Measurements from ENCODE around the gene C1QTNF8. TPM values are rescaled to one million over a fixed set of nuclear protein-coding genes. Genes with fewer than 3 reads are reported as not detected.

The C1QTNF8 gene
- polyA plus RNA-seq, 1 donor from 2014 or later, result not detected

DNA sequence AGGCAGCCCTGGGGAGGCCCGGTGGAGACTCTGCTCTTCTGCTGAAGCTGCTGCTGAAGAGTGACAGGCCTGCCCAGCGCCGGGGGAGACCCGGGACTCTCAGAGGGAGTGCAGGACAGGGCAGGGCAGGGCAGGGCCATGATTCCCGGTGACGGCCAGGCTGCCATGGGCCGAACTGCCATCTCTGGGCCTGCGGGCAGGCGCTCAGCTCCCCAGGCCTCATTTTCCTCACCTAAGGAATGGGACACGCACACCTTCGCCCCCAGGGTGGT is 46.1 kb downstream of the C1QTNF8 start:
- no peaks in the 10 kb centered on the region for H3K9me3 Mint-ChIP-seq
- H3K27ac Mint-ChIP-seq, result no peak overlapping the region

DNA sequence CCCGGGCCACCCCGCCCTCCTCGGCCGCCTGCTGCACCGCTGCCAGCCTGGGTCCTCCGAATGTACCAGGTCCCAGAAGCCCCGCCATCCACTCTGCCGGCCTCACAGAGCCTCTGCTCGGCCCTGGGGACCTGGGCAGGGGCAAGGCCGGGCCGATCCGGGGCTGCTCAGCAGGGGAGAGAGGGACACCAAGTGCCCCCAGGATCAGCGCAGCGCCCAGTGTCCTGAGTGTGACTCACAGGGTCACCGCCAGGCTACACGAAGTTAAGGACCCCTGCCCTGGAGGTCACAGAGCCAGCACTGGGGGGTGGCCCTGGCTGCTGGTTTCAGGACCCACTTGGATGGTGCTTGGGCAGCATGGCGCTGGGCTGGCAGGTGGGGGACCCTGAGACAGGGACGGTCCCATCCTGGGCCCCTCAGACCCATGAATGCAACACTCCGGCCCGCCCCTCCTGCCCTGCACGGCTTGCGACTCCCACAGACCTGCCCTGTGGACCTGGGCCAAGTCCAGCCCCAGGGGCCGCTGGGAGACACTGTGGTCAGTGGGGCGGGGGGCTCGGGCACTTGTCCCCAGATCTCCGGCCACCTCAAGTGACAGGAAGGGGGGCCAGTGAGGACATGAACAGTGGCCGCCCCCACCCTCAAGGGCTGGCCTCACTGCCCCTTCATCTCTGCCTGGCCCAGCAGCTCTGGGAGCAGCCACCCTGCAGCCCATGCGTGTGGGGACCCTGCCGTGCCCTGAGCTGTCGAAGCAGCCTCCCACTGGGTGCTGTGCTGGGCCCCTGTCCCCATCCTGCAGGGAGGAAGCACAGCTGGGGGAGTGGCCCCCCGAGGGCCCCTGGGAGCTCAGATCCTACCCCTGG is 46.7 kb downstream of the C1QTNF8 start:
- peaks cover 5% of the 10 kb centered on the region for H3K27me3 Mint-ChIP-seq
- no peaks in the 10 kb centered on the region for H3K36me3 Mint-ChIP-seq
- no peaks in the 10 kb centered on the region for H3K9me3 Mint-ChIP-seq
- H3K27ac Mint-ChIP-seq, result no peak overlapping the region
- H3K4me1 Mint-ChIP-seq, result no peaks in the 10 kb centered on the region
- H3K4me3 Mint-ChIP-seq, result no peak overlapping the region

More for the DNA sequence above, 46.1 kb downstream of the C1QTNF8 start:
- Mint-ChIP-seq H3K4me1 (no peaks in the 10 kb centered on the region), H3K36me3 (no peaks in the 10 kb centered on the region), H3K4me3 (no peak overlapping the region), H3K27me3 (peaks cover 5% of the 10 kb centered on the region)

DNA sequence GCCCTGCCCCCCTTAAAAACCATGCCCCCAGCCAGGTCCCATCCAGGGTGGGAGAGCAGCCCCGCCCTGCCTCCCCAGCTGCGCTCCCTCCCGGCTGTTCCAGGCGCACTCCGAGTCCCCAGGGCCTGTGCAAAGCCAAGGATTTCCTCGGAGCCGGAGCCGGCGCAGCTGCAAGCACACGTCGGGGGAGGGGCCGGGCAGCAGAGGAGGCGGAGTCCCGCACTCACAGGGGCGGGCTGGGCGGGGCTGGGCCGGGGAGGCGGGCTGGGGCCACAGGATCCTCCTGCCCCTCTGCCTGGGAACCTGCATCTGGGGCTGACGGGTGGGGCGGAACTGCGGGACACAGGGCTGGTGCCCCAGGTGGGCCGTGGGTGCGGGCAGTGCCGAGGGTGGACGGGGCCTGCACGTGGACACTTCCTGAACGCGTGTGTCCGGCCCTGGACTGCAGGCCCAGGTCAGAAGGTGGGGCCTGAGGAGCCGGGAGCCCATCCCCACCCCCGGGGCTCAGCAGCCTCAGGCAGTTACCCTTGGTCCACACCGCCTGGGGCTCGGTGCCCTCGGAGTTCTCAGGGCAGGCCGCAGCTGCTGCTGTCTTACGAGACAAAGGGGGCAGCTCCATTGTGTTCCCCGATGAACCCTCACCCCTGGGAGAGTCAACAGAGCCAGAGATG is 47.5 kb downstream of the C1QTNF8 start:
- Mint-ChIP-seq H3K4me3 (no peak overlapping the region), H3K27me3 (peaks cover 5% of the 10 kb centered on the region), H3K27ac (no peak overlapping the region), H3K4me1 (no peaks in the 10 kb centered on the region), H3K9me3 (no peaks in the 10 kb centered on the region), H3K36me3 (no peaks in the 10 kb centered on the region)

DNA sequence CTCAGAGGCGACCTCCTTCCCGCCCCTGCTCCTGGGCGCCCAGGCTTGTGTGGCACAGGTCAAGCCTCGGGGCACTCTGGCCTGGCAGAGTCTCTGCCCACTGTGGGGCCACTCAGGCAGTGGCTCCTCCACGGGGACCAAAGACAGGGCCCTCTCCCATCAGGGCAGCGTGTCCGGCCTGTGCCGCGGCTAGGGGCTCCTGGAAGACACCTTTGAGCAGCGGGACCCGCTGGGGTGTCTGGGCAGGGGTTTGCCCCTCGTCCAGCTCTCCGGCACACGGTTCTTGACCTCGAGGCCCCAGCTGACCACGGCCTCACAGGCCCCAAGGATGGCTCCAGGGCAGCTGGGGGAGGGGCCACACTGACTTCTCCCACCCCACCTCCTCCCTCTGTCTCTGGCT is 48.2 kb downstream of the C1QTNF8 start:
- H3K27me3 Mint-ChIP-seq, result peaks cover 5% of the 10 kb centered on the region
- H3K36me3 Mint-ChIP-seq, result no peaks in the 10 kb centered on the region
- no peaks in the 10 kb centered on the region for H3K4me1 Mint-ChIP-seq
- H3K9me3 Mint-ChIP-seq, result no peaks in the 10 kb centered on the region
- no peak overlapping the region for H3K4me3 Mint-ChIP-seq
- no peak overlapping the region for H3K27ac Mint-ChIP-seq

DNA sequence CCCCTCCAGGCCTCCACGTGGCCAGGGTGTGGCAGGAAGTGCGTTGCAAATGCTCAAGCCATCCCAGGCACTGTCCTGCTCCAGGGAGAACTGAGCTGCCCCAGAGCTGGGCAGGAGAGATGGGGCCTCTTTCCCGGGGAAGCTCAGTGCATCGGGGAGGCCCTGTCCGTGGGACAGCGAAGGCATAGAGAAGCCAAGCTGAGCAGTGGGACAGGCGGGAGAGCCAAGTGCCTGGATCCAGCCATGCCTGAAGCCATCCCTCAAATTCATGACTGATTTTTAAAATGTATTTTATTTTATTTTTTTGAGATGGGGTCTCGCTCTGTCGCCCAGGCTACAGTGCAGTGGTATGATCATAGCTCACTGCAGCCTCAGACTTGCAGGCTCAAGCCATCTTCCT is 48.9 kb downstream of the C1QTNF8 start:
- Mint-ChIP-seq H3K4me1 (no peaks in the 10 kb centered on the region), H3K36me3 (peaks cover 3% of the 10 kb centered on the region), H3K4me3 (no peak overlapping the region), H3K27me3 (peaks cover 8% of the 10 kb centered on the region), H3K27ac (no peak overlapping the region), H3K9me3 (peaks cover 0 to 3% (median 2%) of the 10 kb centered on the region in 3 donors)

DNA sequence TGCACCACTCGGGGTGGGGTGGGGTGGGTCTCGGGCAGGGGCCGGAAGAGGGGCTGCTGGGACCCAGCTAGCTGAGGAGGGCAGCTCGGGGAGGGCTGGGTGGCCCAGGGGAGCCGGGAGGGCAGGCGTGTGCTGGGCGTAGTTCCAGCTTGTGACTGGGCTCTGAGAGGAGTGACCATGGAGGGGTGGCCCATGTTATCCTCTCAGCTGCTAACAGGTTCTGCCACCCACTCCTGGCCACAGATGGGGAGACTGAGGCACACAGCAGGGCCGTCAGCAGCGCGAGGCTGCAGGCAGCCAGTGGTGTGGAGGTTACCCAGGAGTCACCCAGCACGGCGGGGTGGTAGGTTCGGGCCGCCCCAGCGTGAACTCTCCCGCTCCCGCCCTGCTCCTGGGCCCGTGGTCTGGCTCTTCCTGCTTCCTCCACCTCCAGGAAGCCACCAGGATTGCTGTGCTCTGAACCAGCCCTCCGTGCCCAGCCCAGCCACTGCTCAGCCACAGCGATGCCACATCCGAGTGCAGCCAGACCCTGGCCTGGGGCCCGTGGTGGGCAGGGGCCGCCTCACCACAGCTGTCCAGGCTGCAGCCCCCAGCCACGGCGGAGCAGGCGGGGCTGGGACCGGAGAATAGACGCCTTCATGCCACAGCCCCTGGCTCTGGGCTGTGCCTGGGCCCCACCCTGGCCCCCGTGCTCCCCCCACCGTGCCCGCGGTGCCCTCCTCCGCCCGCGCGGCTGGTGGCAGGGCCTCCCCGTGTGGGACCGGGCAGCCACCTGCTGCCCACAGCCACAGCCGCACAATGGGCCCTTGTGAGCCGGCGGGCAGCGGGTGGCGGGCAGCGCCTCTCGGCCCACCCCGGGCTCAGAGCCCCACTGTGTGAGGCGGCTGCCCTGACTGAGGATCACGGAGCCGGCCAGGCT is 49.8 kb downstream of the C1QTNF8 start:
- Mint-ChIP-seq H3K9me3 (peaks cover 0 to 7% (median 5%) of the 10 kb centered on the region in 3 donors), H3K36me3 (peaks cover 3% of the 10 kb centered on the region), H3K27ac (no peak overlapping the region), H3K4me3 (no peak overlapping the region), H3K27me3 (peaks cover 12% of the 10 kb centered on the region), H3K4me1 (no peaks in the 10 kb centered on the region)

DNA sequence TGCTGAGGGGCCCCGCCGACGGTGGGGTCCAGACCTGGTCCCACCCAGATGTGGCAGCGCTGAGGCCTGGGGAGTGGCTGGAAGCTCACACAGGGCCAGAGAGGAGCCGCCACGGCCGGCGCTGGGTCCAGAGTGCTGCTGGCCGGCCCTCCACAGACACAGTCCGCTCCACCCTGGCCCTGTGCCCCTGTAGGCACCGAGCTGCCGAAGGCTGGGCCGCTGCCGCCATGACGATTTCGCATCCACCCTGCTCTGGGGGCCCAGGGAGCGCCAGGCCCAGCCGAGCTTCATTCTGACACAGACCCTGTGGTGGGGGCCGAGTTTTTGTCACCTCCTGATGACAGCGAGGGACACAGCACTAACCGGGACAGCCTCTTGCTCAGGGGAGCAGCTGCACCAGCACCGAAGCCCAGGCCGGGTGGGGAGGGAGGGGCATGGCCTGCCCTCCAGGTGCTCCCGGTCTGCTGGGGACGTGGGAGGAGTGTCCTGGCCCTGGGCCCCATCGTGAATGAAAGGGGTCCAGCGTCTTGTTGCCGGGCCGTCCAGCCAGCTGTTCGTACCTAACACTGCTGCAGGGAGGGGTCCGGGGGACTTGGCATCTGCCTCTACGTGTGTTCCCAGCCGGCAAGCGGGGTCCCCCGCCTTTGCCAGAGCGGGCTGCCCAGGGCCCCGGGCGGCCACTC is 50.6 kb downstream of the C1QTNF8 start:
- Mint-ChIP-seq H3K9me3 (peaks cover 0 to 7% (median 5%) of the 10 kb centered on the region in 3 donors), H3K4me1 (no peaks in the 10 kb centered on the region), H3K27me3 (peaks cover 9% of the 10 kb centered on the region), H3K36me3 (peaks cover 3% of the 10 kb centered on the region), H3K4me3 (no peak overlapping the region), H3K27ac (no peak overlapping the region)

DNA sequence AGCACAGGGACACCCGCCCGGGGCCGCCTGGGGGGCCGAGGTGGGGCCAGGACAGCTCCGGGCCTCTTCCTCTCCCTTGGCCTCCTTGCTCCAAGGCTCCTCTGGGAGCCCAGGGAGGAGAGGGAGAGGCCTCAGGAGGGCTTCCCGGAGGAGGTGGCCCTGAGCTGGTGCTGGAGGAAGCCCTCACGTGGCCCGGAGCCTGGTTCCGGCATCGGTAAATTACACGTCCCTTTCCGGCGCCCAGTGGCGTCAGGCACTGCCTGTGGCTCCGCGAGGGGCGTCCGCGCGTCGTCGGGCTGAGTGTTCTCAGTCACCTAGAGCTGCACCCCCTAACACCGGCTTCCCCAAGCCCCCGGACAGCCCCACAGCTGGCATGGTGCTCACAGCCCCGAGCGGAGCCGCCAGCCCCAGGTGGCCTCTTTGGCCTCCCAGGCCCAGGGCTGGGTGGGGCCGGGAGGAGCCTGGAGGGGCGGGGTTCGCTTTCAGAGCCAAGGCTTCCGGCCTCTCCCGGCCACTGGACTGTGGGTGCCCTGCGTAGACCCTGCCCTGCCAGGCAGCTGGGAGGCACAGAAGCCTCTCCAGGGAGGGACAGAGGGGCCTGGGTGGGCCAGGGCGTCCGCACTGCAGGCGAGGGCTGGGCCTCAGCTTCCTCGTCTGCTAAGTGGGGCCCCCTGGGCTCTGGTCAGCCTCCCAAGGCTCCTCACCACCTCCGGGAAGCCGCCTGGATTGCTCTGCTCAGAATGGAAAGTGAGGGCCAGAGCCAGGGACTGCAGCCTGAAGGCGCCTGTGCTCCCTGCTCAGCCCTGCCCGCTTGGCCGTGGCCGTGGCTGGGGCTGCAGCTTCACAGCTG is 51.4 kb downstream of the C1QTNF8 start:
- Mint-ChIP-seq H3K27ac (no peak overlapping the region), H3K4me3 (no peak overlapping the region), H3K36me3 (peaks cover 3% of the 10 kb centered on the region), H3K4me1 (no peaks in the 10 kb centered on the region), H3K9me3 (peaks cover 0 to 7% (median 5%) of the 10 kb centered on the region in 3 donors), H3K27me3 (peaks cover 11% of the 10 kb centered on the region)

DNA sequence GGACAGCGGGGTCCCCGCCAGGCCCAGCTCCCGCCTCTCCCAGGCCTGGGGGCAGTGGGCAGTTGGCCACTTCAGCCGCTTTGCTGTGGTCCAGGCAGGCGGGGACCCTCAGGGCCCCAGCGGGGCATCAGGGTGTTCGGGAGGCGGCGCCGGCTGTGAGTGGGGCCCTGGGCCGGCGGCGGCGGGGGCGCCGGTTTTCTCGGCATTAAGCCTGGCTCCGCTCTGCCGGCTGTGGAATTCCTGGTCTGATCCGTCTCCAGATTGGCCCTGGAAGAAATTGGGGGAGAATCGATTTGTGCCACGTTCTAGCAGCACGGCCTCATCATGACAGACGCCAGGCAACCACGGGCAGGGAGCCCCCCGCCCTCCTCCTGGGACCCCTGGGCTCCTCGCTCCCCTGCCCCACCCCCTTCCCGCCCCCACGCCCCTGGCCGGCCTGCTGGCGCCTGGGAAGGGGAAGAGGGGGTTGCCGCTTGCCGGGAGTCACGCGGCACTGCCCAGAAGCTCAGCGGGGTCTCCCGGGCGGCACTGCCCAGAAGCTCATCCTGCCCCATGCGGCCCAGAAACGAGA is 52.1 kb downstream of the C1QTNF8 start:
- Mint-ChIP-seq H3K36me3 (peaks cover 3% of the 10 kb centered on the region), H3K27me3 (peaks cover 11% of the 10 kb centered on the region), H3K9me3 (peaks cover 0 to 7% (median 5%) of the 10 kb centered on the region in 3 donors), H3K4me1 (no peaks in the 10 kb centered on the region), H3K27ac (no peak overlapping the region), H3K4me3 (no peak overlapping the region)

DNA sequence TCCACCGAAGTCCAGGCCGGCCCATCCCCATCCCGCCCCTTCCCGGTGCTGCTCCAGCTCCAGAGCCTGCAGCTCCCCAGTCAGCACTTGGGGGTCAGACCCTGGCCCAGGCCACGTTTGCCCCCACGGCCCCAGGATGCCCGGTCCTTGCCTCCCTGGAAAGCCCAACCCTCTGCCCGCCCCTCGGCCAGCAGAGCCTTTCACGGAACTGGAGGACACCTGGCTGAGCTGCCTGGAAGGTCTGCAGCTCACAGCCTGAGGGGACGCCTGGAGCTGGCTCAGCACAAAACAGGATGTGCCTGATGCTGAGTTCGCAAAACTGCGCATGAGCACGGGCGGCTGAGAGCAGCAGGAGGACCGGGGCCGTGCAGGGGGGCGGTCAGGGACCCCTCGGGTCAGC is 53.2 kb downstream of the C1QTNF8 start:
- peaks cover 3% of the 10 kb centered on the region for H3K36me3 Mint-ChIP-seq
- peaks cover 15% of the 10 kb centered on the region for H3K27me3 Mint-ChIP-seq
- no peak overlapping the region for H3K4me3 Mint-ChIP-seq
- H3K9me3 Mint-ChIP-seq, result peaks cover 0 to 7% (median 5%) of the 10 kb centered on the region in 3 donors
- H3K27ac Mint-ChIP-seq, result peak overlapping the region in 1 of 3 donors; percentile 65
- H3K4me1 Mint-ChIP-seq, result no peaks in the 10 kb centered on the region

DNA sequence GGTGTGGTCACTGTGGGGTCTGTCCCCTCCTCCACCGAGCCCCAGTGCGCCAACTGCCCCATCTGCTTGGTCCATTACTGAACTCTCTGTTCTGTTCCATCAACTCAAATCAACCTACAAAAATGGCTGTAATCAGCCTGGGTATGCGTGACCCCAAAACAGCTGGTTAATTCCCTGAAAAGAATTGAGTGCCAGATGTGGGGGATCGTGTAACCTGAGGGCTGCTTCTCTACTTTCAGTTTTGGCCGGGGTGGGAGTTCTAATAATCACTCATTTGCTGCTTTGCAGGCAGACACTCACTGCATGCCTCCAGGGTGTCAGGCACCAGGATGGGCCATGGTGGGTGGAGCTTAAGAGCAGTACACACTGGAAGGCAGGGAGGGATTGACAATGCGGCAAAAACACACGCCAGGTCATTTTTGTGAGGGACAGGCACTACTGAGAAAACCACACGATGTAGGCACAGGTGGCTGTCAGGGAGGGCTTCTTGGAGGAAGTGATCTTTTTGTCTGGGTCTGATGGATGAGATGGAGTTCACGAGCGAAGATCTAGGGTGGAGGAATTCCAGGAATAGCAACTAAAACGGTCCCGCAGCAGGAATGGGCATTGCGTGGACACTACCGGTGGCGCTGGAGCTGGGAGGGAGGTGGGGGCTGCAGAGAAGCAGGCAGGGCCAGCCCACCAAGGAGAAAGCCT is 53.8 kb downstream of the C1QTNF8 start:
- no peak overlapping the region for H3K4me3 Mint-ChIP-seq
- peaks cover 19% of the 10 kb centered on the region for H3K27me3 Mint-ChIP-seq
- peak overlapping the region in 1 of 3 donors; percentile 65 for H3K27ac Mint-ChIP-seq
- no peaks in the 10 kb centered on the region for H3K4me1 Mint-ChIP-seq
- peaks cover 3% of the 10 kb centered on the region for H3K36me3 Mint-ChIP-seq
- H3K9me3 Mint-ChIP-seq, result peaks cover 0 to 7% (median 5%) of the 10 kb centered on the region in 3 donors

DNA sequence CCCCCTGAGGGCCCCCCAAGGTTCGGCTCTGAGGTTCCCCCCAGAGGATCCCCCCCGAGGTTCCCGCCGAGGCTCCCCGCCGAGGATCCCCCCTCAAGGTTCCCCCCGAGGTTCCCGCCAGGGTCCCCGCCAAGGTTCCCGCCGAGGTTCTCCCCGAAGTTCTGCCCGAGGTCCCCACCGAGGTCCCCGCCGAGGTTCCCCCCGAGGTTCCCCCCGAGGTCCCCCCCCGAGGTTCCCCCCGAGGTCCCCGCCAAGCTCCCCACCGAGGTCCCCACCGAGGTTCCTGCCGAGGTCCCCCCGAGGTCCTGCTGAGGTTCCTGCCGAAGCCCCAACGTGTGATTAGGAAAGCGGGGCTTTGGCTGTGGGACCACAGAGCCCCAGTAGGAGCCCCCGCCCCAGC is 55.7 kb downstream of the C1QTNF8 start:
- peaks cover 0 to 7% (median 5%) of the 10 kb centered on the region in 3 donors for H3K9me3 Mint-ChIP-seq
- no peak overlapping the region for H3K27ac Mint-ChIP-seq
- no peak overlapping the region for H3K4me3 Mint-ChIP-seq
- H3K27me3 Mint-ChIP-seq, result peaks cover 18% of the 10 kb centered on the region
- H3K36me3 Mint-ChIP-seq, result peaks cover 3% of the 10 kb centered on the region
- no peaks in the 10 kb centered on the region for H3K4me1 Mint-ChIP-seq

DNA sequence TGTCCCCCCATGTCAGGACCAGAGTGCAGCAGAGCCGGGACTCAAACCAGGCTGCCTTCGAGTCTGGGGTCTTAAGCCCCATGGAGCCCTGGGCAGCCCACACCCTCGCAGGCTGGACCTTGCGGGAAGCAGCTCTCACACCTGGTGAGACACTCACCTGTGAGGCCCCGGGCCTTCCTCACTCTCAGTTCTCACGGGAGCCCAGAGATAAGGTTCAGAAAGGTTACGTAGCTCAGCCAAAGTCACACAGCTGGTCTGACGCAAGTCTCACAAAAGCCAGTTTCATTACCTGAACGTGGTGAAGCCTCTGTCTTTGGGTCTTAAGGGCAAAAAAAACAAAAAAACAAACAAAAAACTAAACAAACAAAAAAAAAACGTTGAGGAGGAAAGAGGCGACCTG is 56.3 kb downstream of the C1QTNF8 start:
- Mint-ChIP-seq H3K4me1 (no peaks in the 10 kb centered on the region), H3K36me3 (peaks cover 3% of the 10 kb centered on the region), H3K27ac (no peak overlapping the region), H3K27me3 (peaks cover 17% of the 10 kb centered on the region), H3K9me3 (peaks cover 0 to 7% (median 5%) of the 10 kb centered on the region in 3 donors), H3K4me3 (no peak overlapping the region)
